Cerebellar cortex (tissue), 1 donor: ENCODE measurements around the gene NLRP6.
"Not testable (repeated sequence)": the region's sequence is repeated elsewhere in the genome, so short reads cannot be mapped to it uniquely, and the experiment has no call there.

Experiments used
- DNase-seq: peaks from one replicate; pipeline ENCODE4 v3.0.0-alpha.2; 2015; ENCODE audit warnings: low spot score

NLRP6 gene

GRCh38 chr11:325796-326591, 47.8 kb downstream of the NLRP6 start:
- no peak for DNase-seq

- DNase-seq: no peak
These were observed 48.3 kb downstream of the NLRP6 start for GRCh38 chr11:326592-326841.

GRCh38 chr11:326842-327580, 48.8 kb downstream of the NLRP6 start:
- DNase-seq: no peak

- no peak for DNase-seq
These were observed 49.3 kb downstream of the NLRP6 start for GRCh38 chr11:327581-327923.

- no peak for DNase-seq
These were observed 49.8 kb downstream of the NLRP6 start for GRCh38 chr11:328012-328411.

GRCh38 chr11:328516-329100, 50.4 kb downstream of the NLRP6 start:
- DNase-seq: not testable (repeated sequence)

GRCh38 chr11:329886-330253, 51.7 kb downstream of the NLRP6 start:
- no peak for DNase-seq

GRCh38 chr11:330307-330693, 52.1 kb downstream of the NLRP6 start:
- no peak for DNase-seq

- DNase-seq: no peak
These were observed 52.6 kb downstream of the NLRP6 start for GRCh38 chr11:330694-331357.

GRCh38 chr11:331358-332060, 53.3 kb downstream of the NLRP6 start:
- DNase-seq: no peak

- no peak for DNase-seq
These were observed 54.7 kb downstream of the NLRP6 start for GRCh38 chr11:332651-333480.

GRCh38 chr11:333616-334263, 55.5 kb downstream of the NLRP6 start:
- not testable (repeated sequence) for DNase-seq

GRCh38 chr11:334264-334994, 56.2 kb downstream of the NLRP6 start:
- no peak for DNase-seq
